NB4 (cell line): ENCODE results near the gene LSAMP.

Source experiments
- MYC ChIP-seq: IDR thresholded peaks from 2 replicates; pipeline ENCODE4 v1.6.1; 2011; ENCODE audit warnings: low read depth, low read length
- TF ChIP-seq, protein P1 (sequence below): IDR thresholded peaks from one replicate; pipeline ENCODE4 v1.5.1; 2012; ENCODE audit warnings: low read depth, low read length

- TF ChIP-seq, protein P1, sequence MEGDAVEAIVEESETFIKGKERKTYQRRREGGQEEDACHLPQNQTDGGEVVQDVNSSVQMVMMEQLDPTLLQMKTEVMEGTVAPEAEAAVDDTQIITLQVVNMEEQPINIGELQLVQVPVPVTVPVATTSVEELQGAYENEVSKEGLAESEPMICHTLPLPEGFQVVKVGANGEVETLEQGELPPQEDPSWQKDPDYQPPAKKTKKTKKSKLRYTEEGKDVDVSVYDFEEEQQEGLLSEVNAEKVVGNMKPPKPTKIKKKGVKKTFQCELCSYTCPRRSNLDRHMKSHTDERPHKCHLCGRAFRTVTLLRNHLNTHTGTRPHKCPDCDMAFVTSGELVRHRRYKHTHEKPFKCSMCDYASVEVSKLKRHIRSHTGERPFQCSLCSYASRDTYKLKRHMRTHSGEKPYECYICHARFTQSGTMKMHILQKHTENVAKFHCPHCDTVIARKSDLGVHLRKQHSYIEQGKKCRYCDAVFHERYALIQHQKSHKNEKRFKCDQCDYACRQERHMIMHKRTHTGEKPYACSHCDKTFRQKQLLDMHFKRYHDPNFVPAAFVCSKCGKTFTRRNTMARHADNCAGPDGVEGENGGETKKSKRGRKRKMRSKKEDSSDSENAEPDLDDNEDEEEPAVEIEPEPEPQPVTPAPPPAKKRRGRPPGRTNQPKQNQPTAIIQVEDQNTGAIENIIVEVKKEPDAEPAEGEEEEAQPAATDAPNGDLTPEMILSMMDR = no peak
- TF ChIP-seq MYC = no peak
Observed at GRCh38 chr3:115838786-115839185, 606.5 kb downstream of the LSAMP start.
